SK-N-MC (cell line): ENCODE measurements around the gene ANAPC13.

Experiments used
- EZH2 ChIP-seq: fragments of 200-600 bp; sonication (generic); IDR thresholded peaks from one replicate; pipeline ENCODE4 v1.6.1; 2017; ENCODE audit warnings: antibody characterized with exemption
- POLR2AphosphoS5 ChIP-seq: IDR thresholded peaks from 2 replicates; pipeline ENCODE4 v1.6.1; 2012; ENCODE audit warnings: mild to moderate bottlenecking, low read depth, low read length, borderline replicate concordance

- TF ChIP-seq EZH2 (no peak), POLR2AphosphoS5 (no peak)
Observed at GRCh38 chr3:134485075-134485717, 589 bp downstream of the ANAPC13 start.
